BJ (cell line): ENCODE data around the gene MEF2B. TPM values are rescaled to one million over a fixed set of nuclear protein-coding genes. Genes with fewer than 3 reads are reported as not detected.
"Not testable (repeated sequence)": the region's sequence is repeated elsewhere in the genome, so short reads cannot be mapped to it uniquely, and the experiment has no call there.

Source experiments
- CTCF ChIA-PET: fragments of 350-600 bp; formaldehyde crosslinking; extraction: SDS; loops from one replicate; lab custom pipeline; 2021; ENCODE audit warnings: antibody characterized with exemption, inconsistent platforms; lab: Yijun Ruan, JAX
- POLR2A ChIA-PET: fragments of 300-600 bp; sonication (Branson Sonifier 250); formaldehyde crosslinking; extraction: SDS; loops from one replicate; lab custom pipeline; 2021; ENCODE audit warnings: antibody characterized with exemption; lab: Charles Lee
- DNase-seq: peaks from one replicate; pipeline ENCODE4 v3.0.0-alpha.2; 2011; ENCODE audit warnings: low read depth
- H3K27me3 ChIP-seq: 2 replicates; pipeline ENCODE4 v1.6.0; 2011; ENCODE audit warnings: low read length; ENCODE audit not compliant: control insufficient read depth, insufficient read depth
- H3K36me3 ChIP-seq: 2 replicates; pipeline ENCODE4 v1.5.1; 2011; ENCODE audit warnings: low read length; ENCODE audit not compliant: control insufficient read depth, insufficient read depth
- H3K4me3 ChIP-seq: 2 replicates; pipeline ENCODE4 v1.5.1; 2011; ENCODE audit warnings: low read depth, mild to moderate bottlenecking, control low read depth, low read length
- CTCF ChIP-seq: IDR thresholded peaks from 2 replicates; pipeline ENCODE4 v1.5.1; 2011; ENCODE audit warnings: low read depth, mild to moderate bottlenecking, control low read depth, inconsistent platforms, low read length, moderate library complexity; ENCODE audit not compliant: insufficient read depth
- polyA plus RNA-seq: library from polyadenylated mRNA; depleted of rRNA; stranded (reverse); fragments of >200 nt; gene quantifications from 2 replicates; pipeline ENCODE4 v1.2.3, GENCODE V29; 2011

Gene MEF2B
- polyA plus RNA-seq, 1 experiment = 0.10 TPM

- ChIA-PET CTCF (no interaction called here), POLR2A (no interaction called here)
- peak overlapping the region; percentile 61 for H3K4me3 ChIP-seq
- DNase-seq = no peak
- H3K36me3 ChIP-seq = no peaks in the 10 kb centered on the region; the same call in 1 of the 2 replicates
- H3K27me3 ChIP-seq = no peaks in the 10 kb centered on the region
- no peak for TF ChIP-seq CTCF
Observed at GRCh38 chr19:19137556-19138108, 32.4 kb downstream of the MEF2B start.

- CTCF ChIA-PET = interaction anchor here (0.6 to 1.5 kb wide), 3 partner anchors 15 to 83 kb away, joined by 3 to 5 read pairs (median 3); no protein-coding TSS in a partner anchor
- DNase-seq, POLR2A ChIA-PET, H3K27me3 ChIP-seq, H3K4me3 ChIP-seq, H3K36me3 ChIP-seq: not testable (repeated sequence)
Observed at GRCh38 chr19:19135713-19136112, 34.4 kb downstream of the MEF2B start.

- H3K27me3 ChIP-seq = no peaks in the 10 kb centered on the region
- ChIA-PET CTCF (interaction anchor here (1.1 to 1.5 kb wide), 2 partner anchors 20 to 40 kb away, joined by 4 to 5 read pairs; no protein-coding TSS in a partner anchor), POLR2A (no interaction called here)
- no peak overlapping the region for H3K4me3 ChIP-seq
- TF ChIP-seq CTCF = no peak
- DNase-seq = no peak
- H3K36me3 ChIP-seq = peaks cover 1% of the 10 kb centered on the region; the same call in 1 of the 2 replicates
Observed at GRCh38 chr19:19134687-19135158, 35.3 kb downstream of the MEF2B start.

- Histone ChIP-seq H3K4me3 (no peak overlapping the region), H3K27me3 (no peaks in the 10 kb centered on the region), H3K36me3 (peaks cover 1% of the 10 kb centered on the region; the same call in 1 of the 2 replicates)
- DNase-seq = no peak
- no peak for TF ChIP-seq CTCF
- ChIA-PET POLR2A (no interaction called here), CTCF (no interaction called here)
Observed at GRCh38 chr19:19133985-19134384, 36.1 kb downstream of the MEF2B start.

GRCh38 chr19:19132912-19133311, 37.2 kb downstream of the MEF2B start:
- no peak for DNase-seq
- CTCF ChIA-PET = interaction anchor here (1.9 kb wide), 1 partner anchor 8 kb away, joined by 7 read pairs; no protein-coding TSS in a partner anchor
- Histone ChIP-seq H3K36me3 (peaks cover 1% of the 10 kb centered on the region), H3K4me3 (no peak overlapping the region), H3K27me3 (no peaks in the 10 kb centered on the region)
- POLR2A ChIA-PET = no interaction called here
- no peak for TF ChIP-seq CTCF

GRCh38 chr19:19131989-19132388, 38.1 kb downstream of the MEF2B start:
- H3K27me3 ChIP-seq = no peaks in the 10 kb centered on the region
- TF ChIP-seq CTCF = no peak
- CTCF ChIA-PET = interaction anchor here (1.9 kb wide), 1 partner anchor 9 kb away, joined by 7 read pairs; no protein-coding TSS in a partner anchor

More at GRCh38 chr19:19131989-19132388, 38.1 kb downstream of the MEF2B start:
- Histone ChIP-seq H3K36me3 (peaks cover 1% of the 10 kb centered on the region), H3K4me3 (no peak overlapping the region)
- DNase-seq = no peak
- POLR2A ChIA-PET = no interaction called here
